Measurements from ENCODE around the gene TEX9. TPM values are rescaled to one million over a fixed set of nuclear protein-coding genes. Genes with fewer than 3 reads are reported as not detected.
"Not testable (repeated sequence)": the region's sequence is repeated elsewhere in the genome, so short reads cannot be mapped to it uniquely, and the experiment has no call there.

Gene TEX9
- polyA plus RNA-seq (2011; rRNA removed) (1.2 and 2.0 TPM in 2 replicates), polyA minus RNA-seq (2011; rRNA and poly(A)+ RNA removed) (1.9 and 2.8 TPM in 2 replicates)

DNA sequence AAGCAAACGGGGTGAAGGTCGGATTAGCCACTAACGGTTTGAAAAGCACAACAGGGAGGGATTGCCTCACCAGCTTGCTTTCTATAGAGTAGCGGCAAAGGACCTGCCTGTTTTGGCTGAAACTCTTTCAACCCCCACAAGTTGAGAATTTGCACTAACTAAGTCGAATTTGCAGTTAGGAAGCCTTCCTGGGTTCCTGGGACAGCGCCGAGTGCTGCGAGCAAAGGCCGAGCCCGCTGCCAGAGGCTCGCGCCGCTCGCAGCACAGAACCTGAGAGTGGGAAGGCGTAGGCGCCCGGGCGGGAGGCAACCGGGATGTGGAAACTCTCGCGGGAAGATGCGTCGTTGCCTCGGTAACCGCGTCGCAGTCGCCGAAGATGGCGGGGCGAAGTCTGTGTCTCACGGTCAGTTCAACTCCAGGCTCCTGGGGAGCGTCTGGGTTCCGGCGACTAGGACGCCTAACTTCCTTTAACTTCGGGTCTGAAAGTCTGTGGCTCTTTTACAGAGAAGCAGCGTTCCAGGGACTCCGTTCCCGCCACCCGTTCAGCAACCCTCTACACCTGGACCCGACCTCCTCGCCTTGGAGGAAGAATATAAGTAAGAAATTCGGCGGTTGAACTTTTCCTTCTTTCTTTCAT, at the start of gene TEX9:
Gene TEX9, plus strand, starts transcription at position 352 of the 637 bp plus-strand sequence. Its CDS starts 25 bp downstream, at position 377.
- Histone ChIP-seq H3K27me3 (ENCODE audit: control insufficient read depth, insufficient read depth, low read length) (no peaks in the 10 kb centered on the region), H3K9me3 (ENCODE audit: control insufficient read depth, insufficient read depth, low read length) (no peaks in the 10 kb centered on the region), H3K27ac (ENCODE audit: low read depth, low read length) (no peak within 1 kb of the TSS), H3K4me3 (ENCODE audit: low read depth, low read length) (peak within 1 kb of the TSS; percentile 70)
- POLR2A ChIA-PET, result no interaction called here
- CTCF ChIA-PET, result no interaction called here
- peak; percentile 54 for DNase-seq (ENCODE audit: low read depth, low spot score)
- TF ChIP-seq CTCF (IDR thresholded peaks at IDR 0.05; ENCODE audit: low read depth, low read length), result no peak

- H3K4me3 ChIP-seq (ENCODE audit: low read depth, low read length); H3K27ac ChIP-seq (ENCODE audit: low read depth, low read length); POLR2A ChIA-PET; CTCF ChIA-PET; H3K27me3 ChIP-seq (ENCODE audit: control insufficient read depth, insufficient read depth, low read length); DNase-seq (ENCODE audit: low read depth, low spot score); H3K9me3 ChIP-seq (ENCODE audit: control insufficient read depth, insufficient read depth, low read length): not testable (repeated sequence)
Measured at GRCh38 chr15:56316561-56316960, 48.7 kb upstream of the TEX9 start.

GRCh38 chr15:56320316-56320715, 44.9 kb upstream of the TEX9 start:
- CTCF ChIA-PET, result no interaction called here
- POLR2A ChIA-PET, result no interaction called here
- H3K9me3 ChIP-seq (ENCODE audit: control insufficient read depth, insufficient read depth, low read length), result no peaks in the 10 kb centered on the region

DNA sequence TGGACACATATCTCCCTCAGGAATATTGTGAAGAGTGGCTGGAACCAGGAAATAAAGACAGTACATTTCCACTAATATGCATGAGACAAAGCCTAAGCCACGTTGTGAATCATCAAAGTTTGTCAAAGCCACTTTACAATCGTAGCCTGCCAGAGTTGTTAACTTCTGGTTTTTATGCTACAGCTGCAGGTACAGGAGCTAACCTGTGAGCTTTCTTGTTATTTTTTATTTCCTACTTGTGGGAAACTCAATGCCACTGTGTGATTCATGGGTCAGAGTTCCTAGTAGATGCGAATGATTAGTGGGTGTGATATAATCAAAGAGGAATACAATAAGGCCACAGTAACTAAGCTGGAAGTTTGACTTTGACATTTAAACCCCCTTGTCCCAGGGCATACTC, 44.4 kb upstream of the TEX9 start:
- no peak for TF ChIP-seq CTCF (IDR thresholded peaks at IDR 0.05; ENCODE audit: low read depth, low read length)
- CTCF ChIA-PET, result no interaction called here
- POLR2A ChIA-PET, result no interaction called here

More at GRCh38 chr15:56320316-56320715, 44.9 kb upstream of the TEX9 start:
- DNase-seq (ENCODE audit: low read depth, low spot score), result no peak
- Histone ChIP-seq H3K27me3 (ENCODE audit: control insufficient read depth, insufficient read depth, low read length) (no peaks in the 10 kb centered on the region), H3K4me3 (ENCODE audit: low read depth, low read length) (no peak overlapping the region), H3K27ac (ENCODE audit: low read depth, low read length) (no peak overlapping the region)
- TF ChIP-seq CTCF (IDR thresholded peaks at IDR 0.05; ENCODE audit: low read depth, low read length), result no peak

GRCh38 chr15:56322444-56322843, 42.8 kb upstream of the TEX9 start:
- Histone ChIP-seq H3K9me3 (ENCODE audit: control insufficient read depth, insufficient read depth, low read length) (no peaks in the 10 kb centered on the region), H3K27me3 (ENCODE audit: control insufficient read depth, insufficient read depth, low read length) (no peaks in the 10 kb centered on the region), H3K4me3 (ENCODE audit: low read depth, low read length) (no peak overlapping the region), H3K27ac (ENCODE audit: low read depth, low read length) (no peak overlapping the region)
- DNase-seq (ENCODE audit: low read depth, low spot score), result no peak
- no peak for TF ChIP-seq CTCF (IDR thresholded peaks at IDR 0.05; ENCODE audit: low read depth, low read length)
- ChIA-PET POLR2A (no interaction called here), CTCF (no interaction called here)

More for the DNA sequence above, 44.4 kb upstream of the TEX9 start:
- Histone ChIP-seq H3K27ac (ENCODE audit: low read depth, low read length) (no peak overlapping the region), H3K9me3 (ENCODE audit: control insufficient read depth, insufficient read depth, low read length) (no peaks in the 10 kb centered on the region), H3K27me3 (ENCODE audit: control insufficient read depth, insufficient read depth, low read length) (no peaks in the 10 kb centered on the region), H3K4me3 (ENCODE audit: low read depth, low read length) (no peak overlapping the region)
- DNase-seq (ENCODE audit: low read depth, low spot score), result no peak
